MV-4-11 (cell line): ENCODE results near the gene LSM14A.

ENCODE experiments used
- DNase-seq: peaks from one replicate; lab custom pipeline; 2025; lab: John Stamatoyannopoulos, UW

Gene LSM14A

GRCh38 chr19:34256835-34257558, 84.7 kb downstream of the LSM14A start:
- no peak for DNase-seq

GRCh38 chr19:34257559-34257924, 85.2 kb downstream of the LSM14A start:
- no peak for DNase-seq

GRCh38 chr19:34259367-34260095, 87.2 kb downstream of the LSM14A start:
- no peak for DNase-seq

GRCh38 chr19:34260771-34261173, 88.5 kb downstream of the LSM14A start:
- no peak for DNase-seq

- DNase-seq, result no peak
These were observed 89.2 kb downstream of the LSM14A start for GRCh38 chr19:34261334-34262109.

GRCh38 chr19:34263745-34264237, 91.5 kb downstream of the LSM14A start:
- no peak for DNase-seq

- DNase-seq, result no peak
These were observed 92.9 kb downstream of the LSM14A start for GRCh38 chr19:34265221-34265650.

- no peak for DNase-seq
These were observed 96.8 kb downstream of the LSM14A start for GRCh38 chr19:34269081-34269480.

- DNase-seq, result no peak
These were observed 97.2 kb downstream of the LSM14A start for GRCh38 chr19:34269489-34269888.

- DNase-seq, result peak; percentile 66
These were observed 97.8 kb downstream of the LSM14A start for GRCh38 chr19:34269968-34270621.

- no peak for DNase-seq
These were observed 100.8 kb downstream of the LSM14A start for GRCh38 chr19:34273121-34273520.

GRCh38 chr19:34274284-34274826, 102.1 kb downstream of the LSM14A start:
- DNase-seq, result no peak

- no peak for DNase-seq
These were observed 102.7 kb downstream of the LSM14A start for GRCh38 chr19:34274827-34275625.

- DNase-seq, result no peak
These were observed 103.4 kb downstream of the LSM14A start for GRCh38 chr19:34275705-34276104.

GRCh38 chr19:34276614-34277013, 104.3 kb downstream of the LSM14A start:
- no peak for DNase-seq

GRCh38 chr19:34277244-34277643, 104.9 kb downstream of the LSM14A start:
- DNase-seq, result no peak

- no peak for DNase-seq
These were observed 106.5 kb downstream of the LSM14A start for GRCh38 chr19:34278783-34279182.
